HUES64 (cell line): ENCODE measurements around the gene CFAP43.

Source experiments
- H3K27ac ChIP-seq: 2 replicates; pipeline ENCODE4 v1.7.0; 2013; ENCODE audit warnings: low read depth, low read length, inconsistent platforms
- H3K27me3 ChIP-seq: 2 replicates; pipeline ENCODE4 v1.6.1; 2013; ENCODE audit warnings: mild to moderate bottlenecking, low read length; ENCODE audit not compliant: insufficient read depth
- H3K36me3 ChIP-seq: 2 replicates; pipeline ENCODE4 v1.6.1; 2013; ENCODE audit warnings: mild to moderate bottlenecking, low read length; ENCODE audit not compliant: insufficient read depth
- H3K4me1 ChIP-seq: 2 replicates; pipeline ENCODE4 v1.6.1; 2013; ENCODE audit warnings: mild to moderate bottlenecking, low read length, moderate library complexity; ENCODE audit not compliant: insufficient read depth
- H3K4me3 ChIP-seq: 2 replicates; pipeline ENCODE4 v1.5.1; 2013; ENCODE audit warnings: mild to moderate bottlenecking, low read length, moderate library complexity
- H3K9ac ChIP-seq: 2 replicates; pipeline ENCODE4 v1.6.1; 2013; ENCODE audit warnings: mild to moderate bottlenecking, low read depth, low read length
- H3K9me3 ChIP-seq: 2 replicates; pipeline ENCODE4 v1.6.1; 2013; ENCODE audit warnings: low read depth, low read length; ENCODE audit not compliant: insufficient read depth
- WGBS: fragments of 150-250, 120-280 bp; methylation state at CpG from one replicate; pipeline ENCODE4 v1.1.7; 2013; ENCODE audit warnings: missing lambda C conversion rate; 5-methylcytosine and 5-hydroxymethylcytosine counted together

The CFAP43 gene

DNA sequence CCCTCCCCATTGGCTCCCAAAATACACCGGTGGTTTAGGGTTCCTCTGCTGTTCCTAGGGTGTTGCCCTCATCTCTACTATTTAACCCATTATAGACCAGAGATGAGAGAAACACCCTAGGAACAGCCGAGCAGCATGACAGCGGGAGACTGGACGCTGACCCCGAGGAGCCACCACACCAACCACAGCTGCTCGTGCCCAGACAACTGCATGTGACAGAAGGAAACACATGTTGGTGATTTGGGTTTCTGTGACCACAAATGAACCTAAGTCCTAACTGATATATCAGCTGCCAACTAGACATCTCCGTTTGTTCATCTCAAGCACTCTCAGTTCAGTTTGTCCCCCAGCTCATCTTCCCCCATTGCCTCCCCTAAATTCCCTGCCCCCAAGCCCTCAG, 13.4 kb downstream of the CFAP43 start:
- Histone ChIP-seq H3K4me3 (no peak overlapping the region), H3K27me3 (no peaks in the 10 kb centered on the region)

DNA sequence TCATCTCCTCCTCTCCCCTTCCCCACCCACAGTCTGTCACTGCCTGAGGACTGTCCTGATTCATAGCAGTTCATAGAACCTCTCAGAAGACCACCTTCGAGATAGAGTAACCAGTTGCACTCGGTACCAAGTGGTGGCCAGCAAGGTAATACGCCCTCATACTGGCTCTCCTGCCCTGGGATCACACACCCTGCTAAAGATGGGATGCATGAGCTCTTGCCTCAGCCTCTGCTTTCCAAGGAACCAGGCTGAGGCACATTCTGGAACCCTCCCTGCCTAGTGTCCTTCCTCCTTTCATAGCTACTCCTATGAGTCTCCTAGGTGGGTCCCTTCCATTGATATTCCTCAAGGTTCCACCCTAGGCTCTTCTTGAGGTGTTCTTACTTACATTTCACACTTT, 15.5 kb downstream of the CFAP43 start:
- no peaks in the 10 kb centered on the region for H3K9me3 ChIP-seq
- H3K36me3 ChIP-seq, result no peaks in the 10 kb centered on the region
- H3K27ac ChIP-seq, result no peak overlapping the region
- no peaks in the 10 kb centered on the region for H3K4me1 ChIP-seq
- no peaks in the 10 kb centered on the region for H3K27me3 ChIP-seq
- no peak overlapping the region for H3K9ac ChIP-seq
- no peak overlapping the region for H3K4me3 ChIP-seq
- 91% methylated on average over 3 of the region's 3 CpGs for WGBS

More for the DNA sequence above, 13.4 kb downstream of the CFAP43 start:
- H3K9ac ChIP-seq, result no peak overlapping the region
- no peaks in the 10 kb centered on the region for H3K9me3 ChIP-seq
- no peak overlapping the region for H3K27ac ChIP-seq
- H3K36me3 ChIP-seq, result no peaks in the 10 kb centered on the region
- no peaks in the 10 kb centered on the region for H3K4me1 ChIP-seq
- WGBS, result 92% methylated on average over 7 of the region's 7 CpGs

- H3K36me3 ChIP-seq, result no peaks in the 10 kb centered on the region
- no peak overlapping the region for H3K4me3 ChIP-seq
- no peak overlapping the region for H3K9ac ChIP-seq
- 0% methylated on average over 1 of the region's 2 CpGs for WGBS
- no peaks in the 10 kb centered on the region for H3K27me3 ChIP-seq
- no peaks in the 10 kb centered on the region for H3K4me1 ChIP-seq
- H3K9me3 ChIP-seq, result no peaks in the 10 kb centered on the region
- H3K27ac ChIP-seq, result no peak overlapping the region
Observed at GRCh38 chr10:104209575-104210198, 22.5 kb downstream of the CFAP43 start.

- Histone ChIP-seq H3K4me3 (no peak overlapping the region), H3K4me1 (no peaks in the 10 kb centered on the region), H3K27ac (no peak overlapping the region), H3K9ac (no peak overlapping the region), H3K27me3 (no peaks in the 10 kb centered on the region), H3K9me3 (no peaks in the 10 kb centered on the region), H3K36me3 (no peaks in the 10 kb centered on the region)
- WGBS, result 95% methylated on average over 2 of the region's 3 CpGs
Observed at GRCh38 chr10:104208730-104209129, 23.4 kb downstream of the CFAP43 start.

DNA sequence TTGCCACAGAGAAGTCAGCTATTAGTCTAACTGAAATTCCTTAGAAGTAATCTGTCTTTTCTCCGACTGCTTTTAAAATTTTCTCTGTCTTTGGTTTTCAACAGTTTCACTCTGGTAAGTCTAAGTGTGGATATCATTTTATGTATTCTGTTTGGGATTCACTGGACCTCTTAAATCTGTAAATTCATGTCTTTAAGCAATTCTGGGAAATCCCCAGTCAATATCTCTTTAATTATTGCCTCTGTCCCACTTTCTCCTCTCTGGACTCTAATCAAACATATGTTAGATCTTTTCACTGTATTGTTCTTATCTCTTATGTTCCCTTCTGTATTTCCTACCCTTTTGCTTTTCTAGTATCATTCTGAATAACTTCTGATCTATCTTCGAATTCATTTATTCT, 29.9 kb downstream of the CFAP43 start:
- H3K9me3 ChIP-seq, result no peaks in the 10 kb centered on the region
- H3K27ac ChIP-seq, result no peak overlapping the region
- H3K4me1 ChIP-seq, result no peaks in the 10 kb centered on the region
- no peak overlapping the region for H3K4me3 ChIP-seq
- WGBS, result 95% methylated on average over 2 of the region's 2 CpGs
- no peak overlapping the region for H3K9ac ChIP-seq
- no peaks in the 10 kb centered on the region for H3K36me3 ChIP-seq
- no peaks in the 10 kb centered on the region for H3K27me3 ChIP-seq

- Histone ChIP-seq H3K27ac (no peak overlapping the region), H3K36me3 (no peaks in the 10 kb centered on the region), H3K9ac (no peak overlapping the region), H3K4me1 (no peaks in the 10 kb centered on the region), H3K27me3 (no peaks in the 10 kb centered on the region), H3K9me3 (no peaks in the 10 kb centered on the region), H3K4me3 (no peak overlapping the region)
- 100% methylated on average over 1 of the region's 1 CpG for WGBS
Observed at GRCh38 chr10:104201636-104202035, 30.5 kb downstream of the CFAP43 start.

DNA sequence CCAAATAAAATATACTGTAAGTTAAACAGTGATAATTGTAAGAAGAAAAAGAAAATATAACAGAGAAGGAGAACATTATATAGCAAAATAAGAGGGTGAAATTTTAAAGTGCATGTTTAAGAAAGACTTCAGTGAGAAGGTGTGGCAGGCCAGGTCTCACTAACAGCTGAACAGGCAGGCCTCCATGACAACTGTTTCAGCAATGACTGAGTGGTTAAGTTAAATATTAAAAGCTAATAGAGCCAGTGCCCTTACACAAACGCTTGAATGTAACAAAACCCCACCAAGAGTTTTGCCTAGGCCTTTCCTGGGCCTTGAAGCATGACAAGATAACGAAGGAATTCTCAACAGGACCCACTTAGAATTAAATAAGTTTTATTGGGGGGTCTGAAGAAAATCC, 32.6 kb downstream of the CFAP43 start:
- H3K4me3 ChIP-seq, result no peak overlapping the region
- H3K4me1 ChIP-seq, result no peaks in the 10 kb centered on the region
- H3K9me3 ChIP-seq, result no peaks in the 10 kb centered on the region
- peaks cover 4% of the 10 kb centered on the region; the same call in 1 of the 2 replicates for H3K27me3 ChIP-seq
- no peak overlapping the region for H3K27ac ChIP-seq
- 100% methylated on average over 1 of the region's 2 CpGs for WGBS
- H3K36me3 ChIP-seq, result no peaks in the 10 kb centered on the region
- H3K9ac ChIP-seq, result no peak overlapping the region

DNA sequence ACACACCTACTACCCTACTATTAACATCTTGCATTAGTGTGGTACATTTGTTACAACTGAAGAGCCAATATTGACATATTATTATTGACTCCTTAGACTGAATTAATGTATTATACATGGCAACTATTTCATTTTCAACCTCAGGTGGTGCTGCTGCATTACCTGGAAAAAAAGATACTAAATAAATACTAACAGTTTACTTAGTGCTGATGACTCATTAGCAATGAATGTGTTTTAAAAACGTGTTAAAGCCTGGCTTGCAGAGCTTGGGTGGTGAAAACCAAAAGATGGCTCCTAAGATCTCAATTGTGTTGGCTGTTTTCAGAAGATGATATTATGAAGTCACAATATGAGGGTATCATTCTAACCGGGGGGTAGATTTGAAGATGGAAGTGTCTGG, 34.8 kb downstream of the CFAP43 start:
- Histone ChIP-seq H3K27ac (no peak overlapping the region), H3K9ac (no peak overlapping the region), H3K36me3 (no peaks in the 10 kb centered on the region), H3K9me3 (no peaks in the 10 kb centered on the region), H3K27me3 (peaks cover 4% of the 10 kb centered on the region; the same call in 1 of the 2 replicates), H3K4me3 (no peak overlapping the region), H3K4me1 (no peaks in the 10 kb centered on the region)
- WGBS, result 43% methylated on average over 2 of the region's 2 CpGs

- Histone ChIP-seq H3K9ac (no peak overlapping the region), H3K4me1 (no peaks in the 10 kb centered on the region), H3K27me3 (peaks cover 4% of the 10 kb centered on the region; the same call in 1 of the 2 replicates), H3K9me3 (no peaks in the 10 kb centered on the region), H3K36me3 (no peaks in the 10 kb centered on the region), H3K4me3 (no peak overlapping the region), H3K27ac (no peak overlapping the region)
- WGBS, result 91% methylated on average over 1 of the region's 2 CpGs
Observed at GRCh38 chr10:104195706-104196105, 36.5 kb downstream of the CFAP43 start.

DNA sequence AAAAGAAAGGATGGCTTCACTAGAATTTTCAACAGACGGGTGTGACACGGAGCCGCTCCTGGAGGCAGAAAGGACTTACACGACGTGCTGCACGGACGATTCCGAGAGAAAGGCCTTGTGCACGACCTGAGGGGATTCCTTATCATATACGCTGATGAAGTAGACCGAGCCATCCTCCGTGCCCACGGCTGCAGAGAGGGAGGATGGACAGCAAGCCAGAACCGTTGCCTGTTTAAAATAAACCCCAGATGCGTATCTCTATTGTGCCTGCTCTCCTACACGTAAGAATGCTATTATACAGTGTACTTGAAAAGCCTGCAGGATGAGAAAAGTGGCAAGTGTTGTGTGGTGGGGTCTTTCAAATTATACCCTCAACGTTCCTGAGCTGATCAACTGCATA, 38.4 kb downstream of the CFAP43 start:
- no peaks in the 10 kb centered on the region for H3K4me1 ChIP-seq
- no peak overlapping the region for H3K9ac ChIP-seq
- H3K36me3 ChIP-seq, result no peaks in the 10 kb centered on the region
- no peaks in the 10 kb centered on the region for H3K9me3 ChIP-seq
- peaks cover 4% of the 10 kb centered on the region; the same call in 1 of the 2 replicates for H3K27me3 ChIP-seq
- 91% methylated on average over 16 of the region's 17 CpGs for WGBS
- H3K27ac ChIP-seq, result no peak overlapping the region
- H3K4me3 ChIP-seq, result no peak overlapping the region

DNA sequence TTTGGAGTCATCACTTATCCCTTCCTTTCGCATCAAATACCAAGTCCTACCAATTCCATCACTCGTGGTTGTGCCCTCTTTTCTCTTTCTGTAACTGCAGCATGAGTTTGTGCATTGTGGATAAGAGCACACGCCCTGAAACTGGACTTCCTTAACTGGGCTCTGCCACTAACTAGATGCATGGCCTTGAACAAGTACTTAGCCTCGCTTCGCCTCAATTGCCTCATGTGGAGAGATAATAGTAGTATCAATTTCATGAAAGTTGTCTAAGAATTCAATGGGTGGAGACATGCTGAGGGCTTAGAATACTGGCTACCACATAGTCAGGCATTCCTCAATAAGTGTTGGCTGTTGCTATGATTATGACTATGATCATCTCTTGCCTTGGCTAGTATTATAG, 41.5 kb downstream of the CFAP43 start:
- no peak overlapping the region for H3K9ac ChIP-seq
- H3K4me1 ChIP-seq, result no peaks in the 10 kb centered on the region
- peaks cover 4% of the 10 kb centered on the region; the same call in 1 of the 2 replicates for H3K27me3 ChIP-seq
- H3K36me3 ChIP-seq, result no peaks in the 10 kb centered on the region
- H3K4me3 ChIP-seq, result no peak overlapping the region
- no peaks in the 10 kb centered on the region for H3K9me3 ChIP-seq
- 97% methylated on average over 5 of the region's 5 CpGs for WGBS
- H3K27ac ChIP-seq, result no peak overlapping the region

- Histone ChIP-seq H3K36me3 (no peaks in the 10 kb centered on the region), H3K9me3 (no peaks in the 10 kb centered on the region), H3K9ac (no peak overlapping the region), H3K4me3 (no peak overlapping the region), H3K27ac (no peak overlapping the region), H3K4me1 (no peaks in the 10 kb centered on the region), H3K27me3 (no peaks in the 10 kb centered on the region)
- WGBS, result 97% methylated on average over 4 of the region's 4 CpGs
Observed at GRCh38 chr10:104183682-104184081, 48.5 kb downstream of the CFAP43 start.
